ENCODE results near the gene TSEN2.

Gene TSEN2

GRCh38 chr3:12557473-12558100 is 73.3 kb downstream of the TSEN2 start:
- no peak for DNase-seq

DNA sequence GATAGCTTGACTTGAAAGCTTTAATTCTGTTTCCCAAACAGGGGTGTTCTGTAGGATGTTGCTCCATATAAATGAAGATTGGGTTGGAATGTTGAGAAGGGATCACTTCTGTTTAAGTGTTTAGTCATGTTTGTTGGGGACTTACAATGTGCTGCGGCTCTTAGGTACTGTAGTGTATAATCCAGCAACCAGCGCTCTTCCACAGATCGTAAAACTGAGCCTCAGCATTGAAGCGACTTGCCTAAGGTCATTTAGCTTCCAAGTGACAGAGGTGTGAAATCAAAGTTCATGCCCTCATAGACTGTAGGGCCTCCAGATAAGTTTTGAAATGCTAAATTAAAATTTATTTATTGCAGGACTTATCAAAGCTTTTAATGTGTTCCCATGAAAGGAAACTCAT is 74.4 kb downstream of the TSEN2 start:
- no peak for DNase-seq

DNA sequence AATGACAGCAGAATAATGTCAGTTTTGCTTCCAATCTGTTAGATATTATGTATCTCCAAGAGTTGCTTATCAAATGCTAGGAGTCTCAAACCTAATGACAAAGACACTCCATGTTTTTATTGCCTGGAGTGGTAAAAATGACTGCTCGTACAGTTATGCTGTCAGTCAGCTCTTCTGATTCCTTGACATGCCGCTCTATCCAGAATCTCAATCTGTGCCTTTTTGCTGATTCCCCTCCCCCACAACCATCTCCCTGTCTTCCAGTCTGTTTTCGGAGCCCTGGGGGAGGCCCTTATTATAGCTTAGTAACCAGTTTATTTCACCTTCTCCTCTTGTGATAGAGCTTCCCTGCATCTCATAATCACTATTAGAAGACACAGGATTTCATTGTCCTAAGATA is 75.2 kb downstream of the TSEN2 start:
- DNase-seq, result no peak

DNA sequence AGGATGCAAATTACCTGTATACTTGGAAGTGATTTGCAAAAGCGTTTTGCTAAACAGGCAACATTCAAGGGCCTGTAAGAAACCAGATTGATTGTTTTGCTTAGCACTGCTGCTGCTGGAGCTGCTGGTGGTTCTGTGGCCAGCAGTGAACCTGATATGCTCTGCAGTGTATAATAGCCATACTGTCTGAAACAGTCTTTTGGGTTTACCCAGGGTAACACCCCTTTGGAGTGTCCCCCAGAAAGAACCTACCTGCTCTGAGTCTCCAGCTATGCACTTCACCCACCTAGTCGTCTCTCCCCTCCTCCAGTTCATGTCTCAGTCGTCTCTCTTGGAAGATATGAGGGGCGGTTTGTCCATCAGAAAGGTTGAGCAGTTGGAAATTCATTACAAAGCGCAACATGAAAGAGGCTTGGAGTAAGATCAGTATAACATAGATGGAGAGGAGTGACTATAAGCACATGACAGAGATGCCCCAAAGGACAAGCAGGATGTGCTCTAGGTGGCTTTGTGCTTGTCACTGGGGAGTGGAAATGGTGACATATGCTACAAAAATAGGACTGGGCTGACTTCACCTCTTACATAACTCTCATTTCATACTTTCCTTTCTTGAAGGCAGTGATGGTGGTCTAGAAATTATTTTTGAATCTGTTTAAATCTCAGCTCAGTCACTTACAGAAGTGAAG is 76.4 kb downstream of the TSEN2 start:
- DNase-seq, result no peak

DNA sequence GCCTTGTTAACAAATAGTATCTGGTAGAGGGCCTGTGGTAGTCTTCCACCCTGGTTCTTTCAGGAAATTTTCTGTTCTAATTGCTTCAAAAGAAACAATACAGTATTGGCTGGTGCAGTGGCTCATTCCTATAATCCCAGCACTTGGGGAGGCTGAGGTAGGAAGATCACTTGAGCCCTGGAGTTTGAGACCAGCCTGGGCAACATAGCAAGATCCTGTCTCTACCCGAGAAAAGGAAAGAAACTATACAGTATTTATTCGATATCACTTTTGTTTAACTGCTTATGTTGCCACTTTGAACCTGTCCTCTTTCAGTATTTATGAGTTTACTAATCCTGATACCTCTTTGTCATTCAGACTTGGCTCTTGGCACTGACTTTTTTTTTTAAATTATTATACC is 77.1 kb downstream of the TSEN2 start:
- no peak for DNase-seq

GRCh38 chr3:12562451-12562850 is 78.2 kb downstream of the TSEN2 start:
- DNase-seq, result no peak

- no peak for DNase-seq
Measured at GRCh38 chr3:12566976-12567375, 82.7 kb downstream of the TSEN2 start.

- no peak for DNase-seq
Measured at GRCh38 chr3:12568747-12569146, 84.5 kb downstream of the TSEN2 start.

GRCh38 chr3:12569836-12570235 is 85.6 kb downstream of the TSEN2 start:
- DNase-seq, result no peak

DNA sequence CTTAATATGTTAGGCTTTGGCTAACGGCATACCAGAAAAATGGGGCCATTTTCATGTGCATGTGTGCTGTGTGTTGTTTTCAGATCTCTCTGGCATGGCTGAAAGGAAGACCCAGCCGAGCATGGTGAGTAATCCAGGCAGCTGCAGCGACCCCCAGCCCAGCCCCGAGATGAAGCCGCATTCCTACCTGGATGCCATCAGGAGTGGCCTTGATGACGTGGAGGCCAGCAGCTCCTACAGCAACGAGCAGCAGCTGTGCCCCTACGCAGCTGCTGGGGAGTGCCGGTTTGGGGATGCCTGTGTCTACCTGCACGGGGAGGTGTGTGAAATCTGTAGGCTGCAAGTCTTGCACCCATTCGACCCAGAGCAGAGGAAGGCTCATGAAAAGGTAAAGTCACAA is 87.7 kb downstream of the TSEN2 start:
- no peak for DNase-seq

DNA sequence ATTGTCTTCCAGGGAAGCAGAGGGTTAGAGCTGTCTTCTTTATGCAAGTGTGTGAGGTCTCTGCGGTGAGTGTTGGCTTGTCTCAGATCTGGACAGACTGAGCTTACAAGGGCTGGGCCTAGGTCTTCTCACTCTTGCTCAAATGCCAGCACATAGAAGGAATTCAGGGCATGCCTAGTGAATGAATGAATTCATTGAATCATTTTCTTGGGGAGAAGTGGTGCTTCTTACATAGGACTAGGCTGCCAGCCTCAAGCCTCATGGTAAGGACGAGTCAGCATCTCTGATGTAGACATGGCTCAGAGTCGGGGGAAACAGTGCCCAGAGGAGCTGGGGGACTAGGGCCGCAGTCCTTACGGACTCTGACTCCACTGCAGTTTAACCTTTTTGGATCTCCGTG is 89.9 kb downstream of the TSEN2 start:
- no peak for DNase-seq

GRCh38 chr3:12574661-12575060 is 90.4 kb downstream of the TSEN2 start:
- no peak for DNase-seq

DNA sequence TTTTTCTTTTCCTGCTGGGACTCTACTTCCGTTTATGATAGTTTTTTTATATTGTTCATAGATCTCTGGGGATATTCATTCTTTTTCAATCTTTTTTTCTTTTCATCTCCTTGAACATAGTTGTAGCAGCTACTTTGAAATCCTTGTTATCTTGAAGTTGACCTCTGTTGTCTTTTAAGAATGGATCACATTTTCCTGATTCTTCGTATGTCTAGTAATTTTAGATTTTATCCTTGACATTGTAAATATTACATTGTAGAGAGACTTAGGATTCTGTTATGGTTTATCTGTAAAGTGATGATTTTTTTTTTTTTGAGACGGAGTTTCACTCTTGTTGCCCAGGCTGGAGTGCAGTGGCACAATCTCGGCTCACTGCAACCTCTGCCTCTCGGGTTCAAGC is 93.1 kb downstream of the TSEN2 start:
- DNase-seq, result no peak

DNA sequence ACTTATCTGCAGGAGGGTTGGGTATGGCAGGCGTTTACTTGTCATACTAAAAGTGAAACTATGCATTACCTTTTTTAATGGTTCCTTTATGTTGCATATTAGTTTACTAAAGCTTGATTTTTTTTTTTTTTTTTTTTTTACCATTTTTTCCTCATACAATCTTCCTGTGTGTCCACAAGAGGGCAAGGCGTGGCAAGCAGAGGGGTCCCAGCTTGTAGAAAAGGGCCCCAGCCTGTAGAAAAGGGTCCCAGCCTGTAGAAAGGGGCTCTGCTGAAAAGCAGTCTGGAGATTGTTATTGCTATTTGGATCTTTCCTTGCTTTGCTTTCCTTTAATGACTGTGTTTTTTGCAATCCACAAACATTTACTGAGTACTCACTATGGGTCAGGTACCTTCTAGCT is 94.5 kb downstream of the TSEN2 start:
- DNase-seq, result no peak

GRCh38 chr3:12579456-12579855 is 95.2 kb downstream of the TSEN2 start:
- no peak for DNase-seq

DNA sequence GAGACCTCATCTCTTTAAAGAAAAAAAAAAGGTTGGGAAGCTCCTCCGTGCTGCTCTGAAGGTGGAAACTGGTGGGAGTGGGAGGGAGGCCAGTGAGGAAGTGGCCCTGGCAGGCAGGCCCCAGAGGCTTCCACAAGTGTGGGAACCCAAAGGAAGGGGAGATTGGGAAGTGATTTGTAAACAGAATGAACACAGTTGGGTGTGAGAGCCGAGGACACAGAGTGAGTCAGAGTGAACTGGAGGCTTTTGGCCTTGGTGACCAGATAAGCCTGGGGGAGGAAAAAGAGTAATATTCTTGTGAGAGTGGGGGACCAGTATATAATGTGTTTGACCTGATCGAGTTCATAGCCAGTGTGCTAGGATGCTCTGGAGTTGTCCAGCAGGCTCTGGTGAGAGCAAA is 95.6 kb downstream of the TSEN2 start:
- no peak for DNase-seq

DNA sequence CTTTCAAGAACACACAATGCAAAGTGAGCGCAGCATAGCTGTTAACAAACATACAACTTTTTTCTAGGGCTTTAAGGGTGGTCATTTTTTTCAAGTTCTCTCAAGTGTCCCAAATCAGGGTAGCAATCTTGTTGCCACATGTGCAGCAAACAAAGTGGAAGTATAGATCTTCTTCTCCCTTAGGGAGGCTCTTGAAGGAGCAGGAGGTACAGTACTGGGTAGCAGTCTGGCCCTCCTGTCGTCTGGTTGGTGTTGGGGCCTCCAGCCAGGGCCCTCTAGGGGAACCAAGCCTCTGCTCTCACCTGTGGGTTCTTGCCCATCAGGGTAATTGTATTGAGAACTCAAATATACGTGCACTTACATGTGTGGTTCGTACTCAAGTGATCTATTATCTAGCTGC is 98.5 kb downstream of the TSEN2 start:
- DNase-seq, result no peak

All from cortex of kidney (tissue), 1 donor.